Stimulated activated naive CD4-positive, alpha-beta T cell treated with Interleukin-2 at 50 U/mL for 16 hours (primary cell): ENCODE data around the gene ATP1B1.
"Not testable (repeated sequence)": the region's sequence is repeated elsewhere in the genome, so short reads cannot be mapped to it uniquely, and the experiment has no call there.

Source experiments
- DNase-seq: peaks from one replicate; lab custom pipeline; 2025; lab: John Stamatoyannopoulos, UW

The ATP1B1 gene

GRCh38 chr1:169115891-169116585, 9.5 kb downstream of the ATP1B1 start:
- peak; percentile 10 for DNase-seq

GRCh38 chr1:169117014-169117413, 10.5 kb downstream of the ATP1B1 start:
- no peak for DNase-seq

GRCh38 chr1:169117599-169117998, 11.1 kb downstream of the ATP1B1 start:
- no peak for DNase-seq

GRCh38 chr1:169118227-169118626, 11.7 kb downstream of the ATP1B1 start:
- no peak for DNase-seq

GRCh38 chr1:169119405-169119804, 12.9 kb downstream of the ATP1B1 start:
- no peak for DNase-seq

GRCh38 chr1:169120066-169120465, 13.6 kb downstream of the ATP1B1 start:
- DNase-seq = no peak

- DNase-seq = no peak
Measured at GRCh38 chr1:169121146-169121923, 14.8 kb downstream of the ATP1B1 start.

GRCh38 chr1:169122976-169123375, 16.5 kb downstream of the ATP1B1 start:
- DNase-seq = no peak

- no peak for DNase-seq
Measured at GRCh38 chr1:169124459-169124858, 18.0 kb downstream of the ATP1B1 start.

- DNase-seq = not testable (repeated sequence)
Measured at GRCh38 chr1:169125597-169125996, 19.1 kb downstream of the ATP1B1 start.

GRCh38 chr1:169126335-169126734, 19.8 kb downstream of the ATP1B1 start:
- DNase-seq = no peak

GRCh38 chr1:169127305-169127704, 20.8 kb downstream of the ATP1B1 start:
- DNase-seq = no peak

GRCh38 chr1:169128562-169128961, 22.1 kb downstream of the ATP1B1 start:
- DNase-seq = no peak

- no peak for DNase-seq
Measured at GRCh38 chr1:169129109-169129784, 22.8 kb downstream of the ATP1B1 start.

GRCh38 chr1:169130683-169131082, 24.2 kb downstream of the ATP1B1 start:
- no peak for DNase-seq

- no peak for DNase-seq
Measured at GRCh38 chr1:169132512-169133227, 26.2 kb downstream of the ATP1B1 start.

- no peak for DNase-seq
Measured at GRCh38 chr1:169133228-169133576, 26.7 kb downstream of the ATP1B1 start.

- no peak for DNase-seq
Measured at GRCh38 chr1:169133801-169134502, 27.5 kb downstream of the ATP1B1 start.

GRCh38 chr1:169137357-169137756, 30.9 kb downstream of the ATP1B1 start:
- no peak for DNase-seq

- DNase-seq = no peak
Measured at GRCh38 chr1:169138866-169139670, 32.6 kb downstream of the ATP1B1 start.

- no peak for DNase-seq
Measured at GRCh38 chr1:169141356-169141755, 34.9 kb downstream of the ATP1B1 start.
